ENCODE data around the gene LAT. TPM values are rescaled to one million over a fixed set of nuclear protein-coding genes. Genes with fewer than 3 reads are reported as not detected.

Gene LAT
- total and polyA plus RNA-seq, 7 donors: 1.4 to 26.2 (median 7.1) TPM

GRCh38 chr16:28950648-28951409, 34.0 kb upstream of the LAT start, which contains the start of gene NFATC2IP:
NFATC2IP (plus strand) TSS chr16:28950937; CDS start chr16:28951012, 75 bp downstream.
- 1% methylated on average over 79 of the region's 79 CpGs for WGBS, 2 donors
- intact Hi-C loops (cut with DNase I): no loop called here
- peak; percentile 100 for DNase-seq
- H3K9me3 ChIP-seq: no peaks in the 10 kb centered on the region
- H3K27ac ChIP-seq: peak within 1 kb of the TSS; percentile 81 to 92 (median 88)
- peak within 1 kb of the TSS; percentile 76 to 100 (median 94) for H3K4me3 ChIP-seq
- TF ChIP-seq POLR2AphosphoS5 (IDR thresholded peaks at IDR 0.05) (peak in 3 of 4 donors; percentile 15 to 61 (median 37)), EP300 (IDR thresholded peaks at IDR 0.05) (no peak)
- peaks cover 0 to 24% (median 19%) of the 10 kb centered on the region in 4 donors for H3K4me1 ChIP-seq
- peaks cover 0 to 37% (median 15%) of the 10 kb centered on the region in 4 donors for H3K36me3 ChIP-seq
- no peaks in the 10 kb centered on the region for H3K27me3 ChIP-seq

GRCh38 chr16:28951410-28951943, 33.4 kb upstream of the LAT start:
- 2% methylated on average over 17 of the region's 17 CpGs for WGBS, 2 donors
- Histone ChIP-seq H3K27me3 (no peaks in the 10 kb centered on the region), H3K27ac (peak overlapping the region; percentile 78 to 92 (median 88)), H3K4me1 (peaks cover 0 to 22% (median 18%) of the 10 kb centered on the region in 4 donors), H3K4me3 (peak overlapping the region; percentile 76 to 100 (median 94)), H3K9me3 (no peaks in the 10 kb centered on the region), H3K36me3 (peaks cover 3 to 44% (median 21%) of the 10 kb centered on the region in 4 donors)
- no peak for TF ChIP-seq CTCF (IDR thresholded peaks at IDR 0.05)
- TF ChIP-seq POLR2AphosphoS5 (IDR thresholded peaks at IDR 0.05): no peak
- TF ChIP-seq POLR2A (IDR thresholded peaks at IDR 0.05): no peak
- no peak for TF ChIP-seq EP300 (IDR thresholded peaks at IDR 0.05)
- intact Hi-C loops (cut with DNase I): no loop called here
- DNase-seq: peak; percentile 72

- TF ChIP-seq POLR2AphosphoS5 (IDR thresholded peaks at IDR 0.05): no peak
- TF ChIP-seq EP300 (IDR thresholded peaks at IDR 0.05): no peak
- TF ChIP-seq CTCF (IDR thresholded peaks at IDR 0.05): no peak
- no peak overlapping the region for H3K4me3 ChIP-seq
- DNase-seq: no peak
- intact Hi-C loops (cut with DNase I): no loop called here
- H3K36me3 ChIP-seq: peaks cover 11 to 94% (median 38%) of the 10 kb centered on the region in 4 donors
- no peaks in the 10 kb centered on the region for H3K9me3 ChIP-seq
- 96% methylated on average over 9 of the region's 9 CpGs for WGBS, 2 donors
- H3K27ac ChIP-seq: no peak overlapping the region
- H3K27me3 ChIP-seq: no peaks in the 10 kb centered on the region
- H3K4me1 ChIP-seq: no peaks in the 10 kb centered on the region
Observed at GRCh38 chr16:28958216-28958615, 26.6 kb upstream of the LAT start.

GRCh38 chr16:28958836-28959235, 26.0 kb upstream of the LAT start:
- H3K4me3 ChIP-seq: no peak overlapping the region
- H3K27me3 ChIP-seq: no peaks in the 10 kb centered on the region
- no peak overlapping the region for H3K27ac ChIP-seq
- H3K36me3 ChIP-seq: peaks cover 17 to 94% (median 43%) of the 10 kb centered on the region in 4 donors
- intact Hi-C loops (cut with DNase I): no loop called here
- H3K4me1 ChIP-seq: no peaks in the 10 kb centered on the region
- DNase-seq: no peak
- TF ChIP-seq EP300 (IDR thresholded peaks at IDR 0.05) (no peak), CTCF (IDR thresholded peaks at IDR 0.05) (no peak), POLR2A (IDR thresholded peaks at IDR 0.05) (no peak), POLR2AphosphoS5 (IDR thresholded peaks at IDR 0.05) (no peak)
- no peaks in the 10 kb centered on the region for H3K9me3 ChIP-seq
- WGBS, 2 donors: 93 to 94% methylated on average over 6 of the region's 6 CpGs

- no peaks in the 10 kb centered on the region for H3K27me3 ChIP-seq
- WGBS, 2 donors: 76 to 96% methylated on average over 3 of the region's 3 CpGs
- DNase-seq: no peak
- no peak overlapping the region for H3K4me3 ChIP-seq
- intact Hi-C loops (cut with DNase I): no loop called here
- no peak overlapping the region for H3K27ac ChIP-seq
- TF ChIP-seq POLR2A (IDR thresholded peaks at IDR 0.05) (no peak), POLR2AphosphoS5 (IDR thresholded peaks at IDR 0.05) (no peak), CTCF (IDR thresholded peaks at IDR 0.05) (no peak), EP300 (IDR thresholded peaks at IDR 0.05) (no peak)
- H3K36me3 ChIP-seq: peaks cover 12 to 58% (median 21%) of the 10 kb centered on the region in 4 donors
- no peaks in the 10 kb centered on the region for H3K4me1 ChIP-seq
- no peaks in the 10 kb centered on the region for H3K9me3 ChIP-seq
Observed at GRCh38 chr16:28964072-28964471, 20.8 kb upstream of the LAT start.
